Breast epithelium (tissue), 4 donors: ENCODE measurements around the gene AP1S3. TPM values are rescaled to one million over a fixed set of nuclear protein-coding genes. Genes with fewer than 3 reads are reported as not detected.
"Not testable (repeated sequence)": the region's sequence is repeated elsewhere in the genome, so short reads cannot be mapped to it uniquely, and the experiment has no call there.

ENCODE experiments used
- DNase-seq, 2 donors: peaks; one replicate each; pipeline ENCODE4 v3.0.0-alpha.2; 2019; ENCODE audit warnings: low spot score in 2 of 2
- H3K27ac ChIP-seq, 2 donors: fragments of 200-600 bp; sonication (generic) in 1 of 2; one replicate each; pipeline ENCODE4 v1.5.1; 2016 to 2019; ENCODE audit warnings: mild to moderate bottlenecking in 1 of 2
- H3K27me3 ChIP-seq, 2 donors: fragments of 200-600 bp; sonication (generic) in 1 of 2; one replicate each; pipeline versions ENCODE4 v1.5.1 to v1.6.0; 2017 to 2019; ENCODE audit warnings: control low read depth in 1 of 2, mild to moderate bottlenecking in 1 of 2
- H3K36me3 ChIP-seq: fragments of 200-600 bp; one replicate; pipeline ENCODE4 v1.5.1; 2019
- H3K4me1 ChIP-seq, 2 donors: fragments of 200-600 bp; sonication (generic); one replicate each; pipeline ENCODE4 v1.5.1; 2016 to 2019; ENCODE audit warnings: control low read depth in 1 of 2
- H3K4me3 ChIP-seq, 3 donors: fragments of 200-600 bp; sonication (generic); 1 replicate in 2 of 3; 2 replicates in 1 of 3; pipeline ENCODE4 v1.5.1; 2016 to 2019; ENCODE audit warnings: mild to moderate bottlenecking in 3 of 3, moderate library complexity in 2 of 3
- H3K9me3 ChIP-seq, 2 donors: fragments of 200-600 bp; sonication (generic) in 1 of 2; one replicate each; pipeline ENCODE4 v1.5.1; 2016 to 2019; ENCODE audit warnings: control low read depth in 1 of 2
- CTCF ChIP-seq, 3 donors: fragments of 450-650 bp; IDR thresholded peaks; one replicate each; pipeline ENCODE4 v1.5.1; 2016 to 2017; ENCODE audit warnings: antibody characterized with exemption in 3 of 3, mild to moderate bottlenecking in 3 of 3, moderate library complexity in 3 of 3
- POLR2A ChIP-seq: fragments of 450-650 bp; IDR thresholded peaks from one replicate; pipeline ENCODE4 v1.6.1; 2016; ENCODE audit warnings: antibody characterized with exemption, mild to moderate bottlenecking, moderate library complexity
- POLR2AphosphoS5 ChIP-seq, 3 donors: sonication (generic); formaldehyde crosslinking; IDR thresholded peaks; one replicate each; pipeline ENCODE4 v1.6.1; 2017; ENCODE audit warnings: antibody characterized with exemption in 3 of 3
- intact Hi-C: fragments of 100-400 bp; cut with DNase I; formaldehyde crosslinking; loops from one replicate; pipeline ENCODE4 v1.15.1; 2023; ENCODE audit warnings: low total_unique reads
- total RNA-seq, 3 donors: library from RNA; depleted of rRNA; stranded (reverse); fragments of >200 nt; gene quantifications; one replicate each; pipeline ENCODE4 v1.1.0, GENCODE V29; 2016

Gene AP1S3
- total RNA-seq, 3 donors from 2014 or later: 2.1 to 9.5 (median 4.7) TPM

GRCh38 chr2:223815884-223816570, 21.4 kb downstream of the AP1S3 start:
- no peaks in the 10 kb centered on the region for H3K9me3 ChIP-seq
- no peaks in the 10 kb centered on the region for H3K36me3 ChIP-seq
- TF ChIP-seq CTCF (IDR thresholded peaks at IDR 0.05) (no peak), POLR2AphosphoS5 (IDR thresholded peaks at IDR 0.05) (no peak), POLR2A (no peak)
- intact Hi-C loops: no loop called here
- no peak for DNase-seq
- H3K27ac ChIP-seq: no peak overlapping the region
- no peaks in the 10 kb centered on the region for H3K4me1 ChIP-seq
- no peaks in the 10 kb centered on the region for H3K27me3 ChIP-seq
- no peak overlapping the region for H3K4me3 ChIP-seq

GRCh38 chr2:223815186-223815883, 22.0 kb downstream of the AP1S3 start:
- no peak for DNase-seq
- H3K27ac ChIP-seq: no peak overlapping the region
- TF ChIP-seq POLR2AphosphoS5 (IDR thresholded peaks at IDR 0.05): no peak
- no peak for TF ChIP-seq POLR2A
- TF ChIP-seq CTCF (IDR thresholded peaks at IDR 0.05): no peak

GRCh38 chr2:223814764-223815163, 22.6 kb downstream of the AP1S3 start:
- H3K9me3 ChIP-seq, H3K4me3 ChIP-seq, H3K4me1 ChIP-seq, H3K27ac ChIP-seq, DNase-seq, H3K27me3 ChIP-seq, intact Hi-C loops, H3K36me3 ChIP-seq: not testable (repeated sequence)

More at GRCh38 chr2:223815186-223815883, 22.0 kb downstream of the AP1S3 start:
- no peaks in the 10 kb centered on the region for H3K4me1 ChIP-seq
- no peaks in the 10 kb centered on the region for H3K27me3 ChIP-seq
- H3K36me3 ChIP-seq: no peaks in the 10 kb centered on the region
- H3K9me3 ChIP-seq: no peaks in the 10 kb centered on the region
- no peak overlapping the region for H3K4me3 ChIP-seq
- intact Hi-C loops: no loop called here

- Histone ChIP-seq H3K9me3 (no peaks in the 10 kb centered on the region), H3K36me3 (no peaks in the 10 kb centered on the region), H3K27ac (no peak overlapping the region), H3K4me1 (no peaks in the 10 kb centered on the region), H3K27me3 (no peaks in the 10 kb centered on the region), H3K4me3 (no peak overlapping the region)
- TF ChIP-seq POLR2A: no peak
- intact Hi-C loops: no loop called here
- no peak for DNase-seq
Measured at GRCh38 chr2:223813329-223813728, 24.1 kb downstream of the AP1S3 start.

- H3K36me3 ChIP-seq: no peaks in the 10 kb centered on the region
- H3K9me3 ChIP-seq: no peaks in the 10 kb centered on the region
- intact Hi-C loops: no loop called here
- no peaks in the 10 kb centered on the region for H3K4me1 ChIP-seq
- no peaks in the 10 kb centered on the region for H3K27me3 ChIP-seq
- TF ChIP-seq CTCF (IDR thresholded peaks at IDR 0.05): no peak
- no peak for TF ChIP-seq POLR2AphosphoS5 (IDR thresholded peaks at IDR 0.05)
- no peak overlapping the region for H3K27ac ChIP-seq
- H3K4me3 ChIP-seq: no peak overlapping the region
- DNase-seq: no peak
Measured at GRCh38 chr2:223811757-223812156, 25.6 kb downstream of the AP1S3 start.

- H3K36me3 ChIP-seq: no peaks in the 10 kb centered on the region
- no peak for DNase-seq
Measured at GRCh38 chr2:223805008-223805407, 32.4 kb downstream of the AP1S3 start.

More at GRCh38 chr2:223805008-223805407, 32.4 kb downstream of the AP1S3 start:
- intact Hi-C loops: no loop called here
- H3K27me3 ChIP-seq: no peaks in the 10 kb centered on the region
- no peaks in the 10 kb centered on the region for H3K4me1 ChIP-seq
- H3K4me3 ChIP-seq: no peak overlapping the region
- H3K9me3 ChIP-seq: no peaks in the 10 kb centered on the region
- H3K27ac ChIP-seq: no peak overlapping the region
- TF ChIP-seq CTCF (IDR thresholded peaks at IDR 0.05) (no peak), POLR2A (no peak), POLR2AphosphoS5 (IDR thresholded peaks at IDR 0.05) (no peak)
